K562 (cell line): ENCODE results near the gene POMT1. TPM values are rescaled to one million over a fixed set of nuclear protein-coding genes. Genes with fewer than 3 reads are reported as not detected.

Experiments used
- ATAC-seq: fragments of 200-7000 bp; cut with Tn5 transposase; 3 replicates; pipeline ENCODE4 v1.9.1; 2020; ENCODE audit warnings: moderate library complexity
- BruUV-seq: library from RNA; stranded (reverse); fragments of 400-500 nt; replicated peaks from 2 replicates; lab custom pipeline; 2021; lab: Mats Ljungman, UMichigan
- CTCF ChIA-PET: fragments of 300-600 bp; formaldehyde crosslinking; extraction: SDS; loops from one replicate; lab custom pipeline; 2021; ENCODE audit warnings: low intra/inter-chr PET ratio; lab: Yijun Ruan, JAX
- POLR2A ChIA-PET: fragments of 300-600, 350-650 bp; sonication (Branson Sonifier 250); formaldehyde crosslinking; extraction: SDS; loops from one replicate; lab custom pipeline; 2021; ENCODE audit warnings: antibody characterized with exemption, inconsistent platforms; lab: Yijun Ruan, JAX
- DNase-seq, 4 experiments: peaks; one replicate each; pipeline versions ENCODE4 v3.0.0 to v3.0.0-alpha.2; 2011 to 2018; ENCODE audit warnings: low spot score in 3 of 4, mixed read lengths in 3 of 4; ENCODE audit errors: extremely low read depth in 1 of 4
- FAIRE-seq: peaks from 2 replicates; lab custom pipeline; 2011; peaks lifted over from hg19 to GRCh38; lab: Jason Lieb, UNC
- H2AFZ ChIP-seq: 2 replicates; pipeline ENCODE4 v1.6.0; 2011; ENCODE audit warnings: low read depth, low read length, control low read depth, inconsistent platforms
- H3K27ac ChIP-seq: fragments of 200-600 bp; 3 replicates; pipeline ENCODE4 v1.8.0; 2011; ENCODE audit warnings: low read depth, mild to moderate bottlenecking, control low read depth, inconsistent platforms, low read length, moderate library complexity, mixed read lengths; ENCODE audit errors: extremely low read depth
- H3K27me3 ChIP-seq, 2 experiments: fragments of 300-600 bp in 1 of 2; 2 replicates in 1 of 2; 3 replicates in 1 of 2; pipeline versions ENCODE4 v1.6.0 to v1.8.0; 2011; ENCODE audit warnings: inconsistent platforms in 2 of 2, low read length in 2 of 2, mild to moderate bottlenecking in 1 of 2, mixed read lengths in 1 of 2, moderate library complexity in 1 of 2; ENCODE audit not compliant: control insufficient read depth in 2 of 2, insufficient read depth in 2 of 2
- H3K36me3 ChIP-seq: fragments of 300-600 bp; 3 replicates; pipeline ENCODE4 v1.8.0; 2011; ENCODE audit warnings: mild to moderate bottlenecking, low read length, inconsistent platforms; ENCODE audit not compliant: control insufficient read depth, insufficient read depth
- H3K4me1 ChIP-seq, 2 experiments: fragments of 200-600 bp in 1 of 2; replicated peaks in 1 of 2; 2 replicates in 1 of 2; 3 replicates in 1 of 2; pipeline versions ENCODE4 v1.5.1 to v1.8.0; 2011; ENCODE audit warnings: inconsistent platforms in 2 of 2, low read length in 2 of 2, mild to moderate bottlenecking in 1 of 2, mixed read lengths in 1 of 2, moderate library complexity in 1 of 2; ENCODE audit not compliant: control insufficient read depth in 2 of 2, insufficient read depth in 2 of 2
- H3K4me2 ChIP-seq: 2 replicates; pipeline ENCODE4 v1.6.1; 2011; ENCODE audit warnings: low read length, control low read depth, inconsistent platforms, mixed read lengths; ENCODE audit not compliant: insufficient read depth
- H3K4me3 ChIP-seq: fragments of 200-600 bp; sonication (generic), shearing (Covaris generic); 2 replicates; pipeline ENCODE4 v1.5.1; 2016; ENCODE audit warnings: control low read depth, inconsistent platforms
- H3K79me2 ChIP-seq: fragments of 200-600 bp; 3 replicates; pipeline ENCODE4 v1.8.0; 2011; ENCODE audit warnings: low read length, inconsistent platforms; ENCODE audit not compliant: control insufficient read depth, insufficient read depth
- H3K9ac ChIP-seq, 2 experiments: 2 replicates each; pipeline versions ENCODE4 v1.6.0 to v1.6.1; 2011; ENCODE audit warnings: low read depth in 2 of 2, low read length in 2 of 2, control low read depth in 1 of 2, inconsistent platforms in 1 of 2, mild to moderate bottlenecking in 1 of 2, mixed read lengths in 1 of 2; ENCODE audit not compliant: insufficient read depth in 1 of 2
- H3K9me1 ChIP-seq: one replicate; pipeline ENCODE4 v1.6.0; 2011; ENCODE audit warnings: inconsistent platforms, mild to moderate bottlenecking, low read length, moderate library complexity; ENCODE audit not compliant: control insufficient read depth, insufficient read depth
- H3K9me3 ChIP-seq: replicated peaks from 2 replicates; pipeline ENCODE4 v1.5.1; 2011; ENCODE audit warnings: low read depth, low read length, inconsistent platforms; ENCODE audit not compliant: control insufficient read depth, insufficient read depth
- H4K20me1 ChIP-seq: replicated peaks from 2 replicates; pipeline ENCODE4 v1.6.1; 2011; ENCODE audit warnings: low read length, inconsistent platforms, mixed read lengths; ENCODE audit not compliant: control insufficient read depth, insufficient read depth
- POLR2G ChIP-seq: fragments of 200-400 bp; formaldehyde crosslinking; IDR thresholded peaks from 2 replicates; pipeline ENCODE4 v1.6.1; 2017; ENCODE audit warnings: low read depth, mild to moderate bottlenecking, antibody characterized with exemption, low read length, moderate library complexity
- RBFOX2 ChIP-seq: fragments of 200-400 bp; formaldehyde crosslinking; IDR thresholded peaks from 2 replicates; pipeline ENCODE4 v1.6.1; 2017; ENCODE audit warnings: low read depth, mild to moderate bottlenecking, low read length, moderate library complexity
- TFAM ChIP-seq: fragments of 250-450 bp; sonication (Bioruptor Pico); conservative IDR thresholded peaks from 2 replicates; pipeline ENCODE4 v1.5.0; 2021; ENCODE audit warnings: mild to moderate bottlenecking, moderate library complexity
- ZNF143 ChIP-seq: sonication (generic); formaldehyde crosslinking; IDR thresholded peaks from 2 replicates; pipeline ENCODE4 v1.9.0; 2022; ENCODE audit warnings: mild to moderate bottlenecking, missing genetic modification reagents
- WGBS: fragments of 100-300 bp; shearing (Covaris generic); methylation state at CpG from one replicate; pipeline ENCODE4 v1.1.6; 2016; ENCODE audit warnings: low coverage, mixed read lengths; ENCODE audit not compliant: insufficient coverage; ENCODE audit errors: missing lambda C conversion rate; 5-methylcytosine and 5-hydroxymethylcytosine counted together
- in situ Hi-C: fragments of 300-500 bp; cut with MboI; formaldehyde crosslinking; loops from 4 replicates; pipeline ENCODE4 v1.15.0; 2018; ENCODE audit warnings: inconsistent platforms, mixed read lengths
- intact Hi-C: fragments of 100-400 bp; cut with micrococcal nuclease; formaldehyde crosslinking; loops from 2 replicates; pipeline ENCODE4 v1.14.2; 2022
- polyA plus RNA-seq, 8 experiments: library from polyadenylated mRNA; depleted of rRNA in 4 of 8; stranded (reverse) in 5 of 8; unstranded in 3 of 8; fragments of >200 nt; fragmentation: Nextera tagmentation in 2 of 8; fragmentation: Illumina TruSeq in 1 of 8; extraction: Ambion mirVana in 2 of 8; extraction: Trizol in 1 of 8; gene quantifications; 2 replicates each; pipeline versions ENCODE4 v1.2.1 to v1.2.3, GENCODE V29; 2011 to 2014; ENCODE audit warnings: inconsistent platforms in 1 of 8, missing spikeins in 1 of 8
- total RNA-seq, 7 experiments: library from RNA; depleted of rRNA in 6 of 7; stranded (reverse); fragments of >200 nt in 6 of 7; fragmentation: Illumina TruSeq in 2 of 7; extraction: Trizol in 2 of 7; gene quantifications; 2 replicates each; pipeline versions ENCODE4 v1.2.1 to v1.2.3, GENCODE V29; 2011 to 2021; ENCODE audit warnings: low replicate concordance in 1 of 7
- TF ChIP-seq, protein P1 (sequence below): fragments of 450-650 bp; IDR thresholded peaks from 2 replicates; pipeline ENCODE4 v1.6.1; 2017; ENCODE audit warnings: antibody characterized with exemption

The POMT1 gene
- total and polyA plus RNA-seq, 9 of the 15 experiments (the other 6 are each of a cell fraction or from before 2014, with no cell fraction given): 1.8 to 23.5 (median 14.6) TPM

DNA sequence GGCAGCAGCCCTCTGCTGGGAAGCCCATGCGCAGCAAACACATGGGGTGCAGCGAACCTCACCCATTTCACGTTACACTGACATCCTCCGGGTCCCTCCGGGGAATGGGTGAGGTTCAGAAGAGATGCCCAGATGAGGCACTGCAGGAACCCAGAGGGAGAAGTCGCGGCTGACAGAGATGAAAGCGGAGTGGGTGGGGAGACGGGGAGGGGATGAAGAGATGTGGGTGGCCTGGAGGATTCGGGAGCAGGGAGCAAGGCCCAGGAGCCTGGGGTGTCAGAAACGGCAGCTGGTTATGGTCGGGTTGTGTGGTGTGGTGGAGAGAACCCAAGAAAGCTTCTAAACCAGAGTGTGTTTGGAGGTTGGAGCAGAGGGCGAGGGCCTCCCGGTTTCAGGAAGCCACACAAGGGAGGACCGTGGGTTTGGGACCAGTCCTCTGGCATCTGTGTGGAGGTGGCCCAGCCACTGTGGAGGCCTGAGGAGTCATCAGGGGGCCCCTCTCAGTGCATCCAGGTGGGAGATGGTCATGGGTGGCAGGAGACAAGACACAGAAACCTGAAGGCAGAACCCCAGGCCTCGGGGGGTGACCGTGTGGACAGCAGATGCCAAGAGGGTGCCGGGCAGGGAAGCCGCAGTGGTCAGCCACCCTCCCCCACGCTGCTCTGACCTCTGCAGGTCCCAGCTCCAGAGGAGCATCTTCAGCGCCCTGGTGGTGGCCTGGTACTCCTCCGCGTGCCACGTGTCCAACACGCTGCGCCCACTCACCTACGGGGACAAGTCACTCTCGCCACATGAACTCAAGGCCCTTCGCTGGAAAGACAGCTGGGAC, 19.8 kb downstream of the POMT1 start:
- Histone ChIP-seq H3K36me3 (peaks cover 93% of the 10 kb centered on the region; the same call in 2 of the 3 replicates), H2AFZ (no peak overlapping the region), H3K27me3 (no peaks in the 10 kb centered on the region), H3K4me2 (no peak overlapping the region), H3K27ac (no peak overlapping the region), H3K79me2 (no peaks in the 10 kb centered on the region), H3K4me1 (peaks cover 0 to 20% of the 10 kb centered on the region in 2 experiments; a peak in 1 of 5 replicates), H3K9me1 (no peaks in the 10 kb centered on the region), H3K9me3 (no peaks in the 10 kb centered on the region), H3K9ac (0 out of 4 replicates have a peak overlapping the region, but pooled peaks of 1 of the 2 experiments have one; percentile 4), H4K20me1 (no peaks in the 10 kb centered on the region; the same call in 1 of the 2 replicates), H3K4me3 (no peak overlapping the region)
- DNase-seq (no peak), FAIRE-seq (no peak), ATAC-seq (no peak)
- WGBS: 92% methylated on average over 21 of the region's 29 CpGs
- BruUV-seq: no TSS peak
- intact Hi-C loops (no loop called here), in situ Hi-C loops (no loop called here)
- ChIA-PET POLR2A (interaction anchor here (0.5 to 0.6 kb wide), 6 partner anchors 13 to 416 kb away, joined by 3 to 4 read pairs (median 3); no protein-coding TSS in a partner anchor), CTCF (no interaction called here)
- TF ChIP-seq RBFOX2: peak; percentile 41
- TF ChIP-seq, protein P1, sequence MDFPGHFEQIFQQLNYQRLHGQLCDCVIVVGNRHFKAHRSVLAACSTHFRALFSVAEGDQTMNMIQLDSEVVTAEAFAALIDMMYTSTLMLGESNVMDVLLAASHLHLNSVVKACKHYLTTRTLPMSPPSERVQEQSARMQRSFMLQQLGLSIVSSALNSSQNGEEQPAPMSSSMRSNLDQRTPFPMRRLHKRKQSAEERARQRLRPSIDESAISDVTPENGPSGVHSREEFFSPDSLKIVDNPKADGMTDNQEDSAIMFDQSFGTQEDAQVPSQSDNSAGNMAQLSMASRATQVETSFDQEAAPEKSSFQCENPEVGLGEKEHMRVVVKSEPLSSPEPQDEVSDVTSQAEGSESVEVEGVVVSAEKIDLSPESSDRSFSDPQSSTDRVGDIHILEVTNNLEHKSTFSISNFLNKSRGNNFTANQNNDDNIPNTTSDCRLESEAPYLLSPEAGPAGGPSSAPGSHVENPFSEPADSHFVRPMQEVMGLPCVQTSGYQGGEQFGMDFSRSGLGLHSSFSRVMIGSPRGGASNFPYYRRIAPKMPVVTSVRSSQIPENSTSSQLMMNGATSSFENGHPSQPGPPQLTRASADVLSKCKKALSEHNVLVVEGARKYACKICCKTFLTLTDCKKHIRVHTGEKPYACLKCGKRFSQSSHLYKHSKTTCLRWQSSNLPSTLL: no peak
- TF ChIP-seq TFAM: no peak
- TF ChIP-seq POLR2G: peak; percentile 25; the same call in 1 of the 2 replicates
- TF ChIP-seq ZNF143 (CRISPR knock-in tag): no peak
